Suprapubic skin (tissue), 3 donors: ENCODE measurements around the gene SMARCE1.

Experiments
- CTCF ChIP-seq, 2 donors: fragments of 200-600 bp in 1 of 2; fragments of 450-650 bp in 1 of 2; sonication (generic) in 1 of 2; IDR thresholded peaks; one replicate each; pipeline ENCODE4 v1.5.1; 2016 to 2019; ENCODE audit warnings: antibody characterized with exemption in 2 of 2, mild to moderate bottlenecking in 1 of 2, moderate library complexity in 1 of 2
- POLR2A ChIP-seq, 2 donors: fragments of 450-650 bp; IDR thresholded peaks; one replicate each; pipeline ENCODE4 v1.6.1; 2017; ENCODE audit warnings: antibody characterized with exemption in 2 of 2, mild to moderate bottlenecking in 2 of 2, moderate library complexity in 2 of 2

- TF ChIP-seq CTCF (IDR thresholded peaks at IDR 0.05), result no peak
- no peak for TF ChIP-seq POLR2A (IDR thresholded peaks at IDR 0.05)
These were observed 48.2 kb downstream of the SMARCE1 start for GRCh38 chr17:40599468-40599763.
